HUES64 (cell line): ENCODE data around the gene SLC28A1.
"Not testable (repeated sequence)": the region's sequence is repeated elsewhere in the genome, so short reads cannot be mapped to it uniquely, and the experiment has no call there.

Source experiments
- H3K27ac ChIP-seq: 2 replicates; pipeline ENCODE4 v1.7.0; 2013; ENCODE audit warnings: low read depth, low read length, inconsistent platforms
- H3K27me3 ChIP-seq: 2 replicates; pipeline ENCODE4 v1.6.1; 2013; ENCODE audit warnings: mild to moderate bottlenecking, low read length; ENCODE audit not compliant: insufficient read depth
- H3K36me3 ChIP-seq: 2 replicates; pipeline ENCODE4 v1.6.1; 2013; ENCODE audit warnings: mild to moderate bottlenecking, low read length; ENCODE audit not compliant: insufficient read depth
- H3K4me1 ChIP-seq: 2 replicates; pipeline ENCODE4 v1.6.1; 2013; ENCODE audit warnings: mild to moderate bottlenecking, low read length, moderate library complexity; ENCODE audit not compliant: insufficient read depth
- H3K4me3 ChIP-seq: 2 replicates; pipeline ENCODE4 v1.5.1; 2013; ENCODE audit warnings: mild to moderate bottlenecking, low read length, moderate library complexity
- H3K9ac ChIP-seq: 2 replicates; pipeline ENCODE4 v1.6.1; 2013; ENCODE audit warnings: mild to moderate bottlenecking, low read depth, low read length
- H3K9me3 ChIP-seq: 2 replicates; pipeline ENCODE4 v1.6.1; 2013; ENCODE audit warnings: low read depth, low read length; ENCODE audit not compliant: insufficient read depth
- WGBS: fragments of 150-250, 120-280 bp; methylation state at CpG from one replicate; pipeline ENCODE4 v1.1.7; 2013; ENCODE audit warnings: missing lambda C conversion rate; 5-methylcytosine and 5-hydroxymethylcytosine counted together

Gene SLC28A1

DNA sequence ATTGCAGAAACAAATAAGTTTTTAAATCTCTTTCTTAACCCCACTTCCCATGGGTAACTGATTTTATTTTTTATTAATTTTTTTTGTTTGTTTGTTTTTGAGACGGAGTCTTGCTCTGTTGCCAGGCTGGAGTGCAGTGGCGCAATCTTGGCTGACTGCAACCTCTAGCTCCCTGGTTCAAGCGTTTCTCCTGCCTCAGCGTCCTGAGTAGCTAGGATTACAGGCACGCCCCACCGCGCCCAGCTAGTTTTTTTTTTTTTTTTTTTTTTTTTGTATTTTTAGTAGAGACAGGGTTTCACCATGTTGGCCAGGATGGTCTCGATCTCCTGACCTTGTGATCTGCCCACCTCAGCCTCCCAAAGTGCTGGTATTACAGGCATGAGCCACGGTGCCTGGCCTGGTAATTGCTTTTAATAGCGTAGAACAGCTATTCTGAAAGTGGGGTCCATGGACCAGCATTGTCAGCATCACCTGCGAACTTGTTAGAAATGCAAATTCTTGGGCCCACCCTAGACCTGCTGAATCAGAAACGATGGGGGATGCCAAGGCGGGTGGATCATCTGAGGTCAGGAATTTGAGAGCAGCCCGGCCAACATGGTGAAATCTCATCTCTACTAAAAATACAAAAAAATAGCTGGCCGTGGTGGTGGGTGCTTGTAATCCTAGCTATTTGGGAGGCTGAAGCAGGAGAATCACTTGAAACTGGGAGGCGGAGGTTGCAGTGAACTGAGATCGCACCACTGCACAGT, 40.5 kb downstream of the SLC28A1 start:
- H3K27me3 ChIP-seq, H3K4me1 ChIP-seq, H3K27ac ChIP-seq, H3K36me3 ChIP-seq, H3K9me3 ChIP-seq, H3K4me3 ChIP-seq, H3K9ac ChIP-seq: not testable (repeated sequence)
- WGBS, result 87% methylated on average over 13 of the region's 17 CpGs

DNA sequence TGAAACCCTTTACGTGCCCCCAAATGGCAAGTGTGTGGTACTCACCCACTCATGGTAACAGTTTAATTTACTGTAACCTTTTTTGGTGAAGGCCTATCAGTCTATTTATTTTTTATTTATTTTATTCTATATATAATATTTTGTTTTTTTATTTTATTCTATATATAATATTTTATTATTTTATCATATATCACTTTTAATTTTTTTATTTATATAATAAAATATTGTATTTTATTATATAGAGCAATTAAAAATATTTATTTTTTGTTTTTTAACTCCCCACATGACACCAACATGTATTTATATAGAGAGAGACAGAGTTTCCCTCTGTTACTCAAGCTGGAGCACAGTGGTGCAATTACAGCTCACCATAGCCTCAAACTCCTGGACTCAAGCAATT, 41.4 kb downstream of the SLC28A1 start:
- WGBS, result 92% methylated on average over 1 of the region's 1 CpG
- H3K9ac ChIP-seq, result no peak overlapping the region
- no peaks in the 10 kb centered on the region for H3K4me1 ChIP-seq
- no peak overlapping the region for H3K27ac ChIP-seq
- no peaks in the 10 kb centered on the region for H3K27me3 ChIP-seq
- no peaks in the 10 kb centered on the region for H3K9me3 ChIP-seq
- no peak overlapping the region for H3K4me3 ChIP-seq
- no peaks in the 10 kb centered on the region for H3K36me3 ChIP-seq

DNA sequence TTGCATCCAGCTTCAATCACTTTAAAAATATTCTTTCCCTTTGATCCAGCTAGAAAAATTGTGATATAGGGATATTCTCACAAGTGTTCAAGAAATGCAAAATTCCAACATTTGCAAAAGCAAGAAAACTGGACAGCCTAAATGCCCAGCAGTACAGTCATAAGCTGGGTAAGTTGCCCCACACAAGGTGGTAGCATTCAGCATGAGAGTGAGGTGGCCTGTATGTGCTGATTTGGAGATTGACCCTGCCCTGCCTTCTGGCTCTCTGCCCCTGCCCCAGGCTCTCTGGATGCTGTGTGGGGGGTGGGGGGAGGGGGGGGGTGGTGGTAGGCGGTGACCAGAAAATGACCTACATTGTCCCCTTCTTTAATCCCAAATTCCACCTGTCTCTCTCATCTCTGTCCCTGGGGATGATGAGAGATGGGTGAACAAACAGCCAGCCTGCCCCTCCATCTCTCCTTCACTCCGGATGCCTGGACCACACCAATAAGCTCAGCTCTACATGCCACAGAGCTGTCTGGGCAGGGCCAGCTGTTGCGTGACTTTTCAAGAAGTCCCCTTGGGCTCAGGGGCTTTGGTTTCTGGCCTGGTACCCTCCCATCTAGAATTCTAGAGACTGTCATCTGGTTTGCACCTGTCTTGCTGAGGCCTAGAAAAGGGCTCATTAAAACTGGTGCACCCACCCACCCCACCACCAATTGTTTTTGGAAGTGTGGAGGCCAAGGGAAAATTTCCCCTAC, 42.2 kb downstream of the SLC28A1 start:
- no peaks in the 10 kb centered on the region for H3K9me3 ChIP-seq
- no peaks in the 10 kb centered on the region for H3K36me3 ChIP-seq
- no peak overlapping the region for H3K4me3 ChIP-seq
- no peak overlapping the region for H3K27ac ChIP-seq
- no peak overlapping the region for H3K9ac ChIP-seq
- no peaks in the 10 kb centered on the region for H3K4me1 ChIP-seq
- no peaks in the 10 kb centered on the region for H3K27me3 ChIP-seq
- 94% methylated on average over 2 of the region's 3 CpGs for WGBS

DNA sequence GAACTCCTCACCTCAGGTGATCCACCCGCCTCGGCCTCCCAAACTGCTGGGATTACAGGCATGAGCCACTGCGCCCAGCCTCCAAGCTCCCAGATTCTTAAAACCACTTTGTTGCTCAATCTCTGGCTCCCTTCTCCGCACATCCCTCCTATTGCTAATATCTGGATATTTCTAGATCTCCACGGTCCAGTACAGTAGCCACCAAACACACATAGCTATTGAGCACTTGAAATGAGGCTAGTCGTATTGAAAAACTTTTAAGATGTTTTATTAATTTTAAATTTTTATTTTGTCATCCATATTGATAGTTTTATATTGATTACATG, 44.3 kb downstream of the SLC28A1 start:
- 97% methylated on average over 5 of the region's 6 CpGs for WGBS
- no peaks in the 10 kb centered on the region for H3K27me3 ChIP-seq
- no peak overlapping the region for H3K27ac ChIP-seq
- no peak overlapping the region for H3K9ac ChIP-seq
- no peaks in the 10 kb centered on the region for H3K36me3 ChIP-seq
- H3K4me3 ChIP-seq, result no peak overlapping the region
- no peaks in the 10 kb centered on the region for H3K9me3 ChIP-seq
- no peaks in the 10 kb centered on the region for H3K4me1 ChIP-seq

DNA sequence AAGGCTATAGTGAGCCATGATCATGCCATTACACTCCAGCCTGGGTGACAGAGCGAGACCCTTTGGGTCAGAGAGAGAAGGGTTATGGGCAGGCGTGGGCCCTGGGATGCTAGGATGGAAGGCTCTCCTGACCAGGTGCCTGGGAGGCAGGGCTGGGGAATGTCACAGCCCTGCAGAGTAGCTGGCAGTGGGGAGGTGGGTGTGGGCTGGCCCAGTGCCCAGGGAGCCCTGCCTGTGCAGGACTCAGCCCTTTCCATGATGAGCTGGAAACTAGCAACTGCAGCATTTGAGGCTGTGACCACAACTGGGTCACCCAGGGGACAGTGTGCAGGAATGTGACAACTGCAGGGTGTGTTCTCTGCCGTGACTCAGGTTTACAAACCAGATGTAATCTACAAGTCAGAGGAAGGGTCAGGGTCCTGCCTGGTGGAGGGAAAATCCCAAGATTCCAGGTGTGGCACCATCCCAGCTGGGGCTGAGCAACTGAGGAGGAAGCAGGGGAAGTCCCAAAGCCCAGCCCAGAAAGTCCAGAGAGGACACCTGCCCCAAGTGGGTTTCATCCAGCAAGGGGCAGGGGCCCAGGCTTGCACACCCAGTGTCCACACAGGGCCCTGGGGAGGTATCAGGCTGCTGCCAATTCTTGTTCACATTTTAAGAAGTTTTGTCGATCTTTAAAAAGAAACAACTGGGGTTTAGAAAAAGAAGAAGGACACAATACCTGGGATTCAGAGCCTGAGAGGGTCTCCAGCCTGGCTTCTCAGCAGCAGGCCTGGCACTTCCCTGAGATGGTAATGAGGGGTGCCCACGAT, 45.5 kb downstream of the SLC28A1 start:
- no peaks in the 10 kb centered on the region for H3K9me3 ChIP-seq
- WGBS, result 89% methylated on average over 5 of the region's 5 CpGs
- H3K4me1 ChIP-seq, result no peaks in the 10 kb centered on the region
- H3K9ac ChIP-seq, result no peak overlapping the region
- no peak overlapping the region for H3K27ac ChIP-seq
- no peak overlapping the region for H3K4me3 ChIP-seq
- no peaks in the 10 kb centered on the region for H3K36me3 ChIP-seq
- H3K27me3 ChIP-seq, result no peaks in the 10 kb centered on the region

DNA sequence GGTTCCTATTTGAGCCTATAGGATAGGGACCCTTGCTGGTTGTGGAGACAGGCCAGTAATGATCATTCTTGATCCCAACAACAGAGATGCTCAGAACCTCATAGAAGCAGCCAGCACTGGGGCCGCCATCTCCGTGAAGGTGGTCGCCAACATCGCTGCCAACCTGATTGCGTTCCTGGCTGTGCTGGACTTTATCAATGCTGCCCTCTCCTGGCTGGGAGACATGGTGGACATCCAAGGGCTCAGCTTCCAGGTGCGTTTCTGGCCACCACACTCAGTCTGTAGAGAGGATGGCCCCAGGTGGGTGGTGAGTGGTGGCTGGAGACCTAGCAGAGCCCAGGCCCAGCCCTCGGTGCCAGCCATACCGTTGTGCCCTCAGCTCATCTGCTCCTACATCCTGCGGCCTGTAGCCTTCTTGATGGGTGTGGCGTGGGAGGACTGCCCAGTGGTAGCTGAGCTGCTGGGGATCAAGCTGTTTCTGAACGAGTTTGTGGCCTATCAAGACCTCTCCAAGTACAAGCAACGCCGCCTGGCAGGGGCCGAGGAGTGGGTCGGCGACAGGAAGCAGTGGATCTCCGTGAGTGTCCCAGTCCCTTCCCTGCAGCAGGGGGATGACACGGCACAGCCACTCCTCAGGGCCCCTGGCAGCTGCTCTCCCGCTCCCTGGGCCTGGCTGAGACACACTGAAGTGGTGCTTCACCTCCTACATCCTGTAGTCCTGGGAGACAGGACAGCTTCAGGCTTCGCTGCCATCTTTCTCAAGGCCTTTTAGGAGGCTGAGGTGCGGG, 50.7 kb downstream of the SLC28A1 start:
- no peak overlapping the region for H3K9ac ChIP-seq
- H3K27ac ChIP-seq, result no peak overlapping the region
- H3K36me3 ChIP-seq, result no peaks in the 10 kb centered on the region
- no peaks in the 10 kb centered on the region for H3K4me1 ChIP-seq
- H3K9me3 ChIP-seq, result no peaks in the 10 kb centered on the region
- H3K4me3 ChIP-seq, result no peak overlapping the region
- WGBS, result 86% methylated on average over 21 of the region's 21 CpGs
- H3K27me3 ChIP-seq, result no peaks in the 10 kb centered on the region

DNA sequence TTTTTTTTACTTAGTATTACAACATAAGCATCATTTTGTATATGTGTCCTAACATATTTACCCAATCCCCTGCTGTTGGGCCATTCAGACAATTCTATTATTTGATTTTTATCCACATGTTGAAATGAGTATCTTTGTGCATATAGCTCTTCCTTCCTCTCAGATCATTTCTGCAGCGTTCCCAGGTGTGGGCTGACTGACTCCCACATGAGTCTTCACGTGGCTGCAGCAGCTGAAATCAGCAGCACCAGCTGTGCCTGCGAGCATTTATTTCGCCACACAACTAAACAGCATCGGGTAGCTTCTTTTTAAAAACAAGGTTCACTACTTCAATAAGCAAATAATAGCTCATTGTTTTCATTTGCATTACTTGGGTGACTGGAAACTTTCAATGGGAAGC, 52.7 kb downstream of the SLC28A1 start:
- Histone ChIP-seq H3K4me1 (no peaks in the 10 kb centered on the region), H3K9ac (no peak overlapping the region), H3K36me3 (no peaks in the 10 kb centered on the region), H3K27ac (no peak overlapping the region), H3K9me3 (no peaks in the 10 kb centered on the region), H3K27me3 (no peaks in the 10 kb centered on the region), H3K4me3 (no peak overlapping the region)
- WGBS, result 82% methylated on average over 5 of the region's 5 CpGs

DNA sequence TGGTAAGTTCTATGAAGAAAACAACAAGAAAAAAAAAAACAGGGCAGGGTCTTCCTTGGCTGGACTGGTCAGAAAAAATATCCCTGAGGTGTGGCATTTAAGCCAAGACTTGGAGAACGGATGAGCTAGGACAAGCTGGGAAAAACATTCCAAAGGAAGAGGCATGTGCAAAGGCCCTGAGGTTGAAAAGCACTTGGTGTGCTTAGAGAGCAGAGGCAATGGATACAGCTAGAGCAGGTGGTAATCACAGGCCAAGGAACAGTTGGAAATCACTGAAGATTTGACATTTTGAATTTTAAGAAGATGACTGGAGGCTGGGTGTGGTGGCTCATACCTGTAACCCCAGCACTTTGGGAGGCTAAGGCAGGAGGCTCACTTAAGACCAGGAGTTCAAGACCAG, 54.3 kb downstream of the SLC28A1 start:
- H3K4me3 ChIP-seq, result no peak overlapping the region
- no peaks in the 10 kb centered on the region for H3K36me3 ChIP-seq
- no peak overlapping the region for H3K9ac ChIP-seq
- 90% methylated on average over 1 of the region's 1 CpG for WGBS
- no peaks in the 10 kb centered on the region for H3K9me3 ChIP-seq
- H3K27me3 ChIP-seq, result no peaks in the 10 kb centered on the region
- H3K4me1 ChIP-seq, result no peaks in the 10 kb centered on the region
- H3K27ac ChIP-seq, result no peak overlapping the region

DNA sequence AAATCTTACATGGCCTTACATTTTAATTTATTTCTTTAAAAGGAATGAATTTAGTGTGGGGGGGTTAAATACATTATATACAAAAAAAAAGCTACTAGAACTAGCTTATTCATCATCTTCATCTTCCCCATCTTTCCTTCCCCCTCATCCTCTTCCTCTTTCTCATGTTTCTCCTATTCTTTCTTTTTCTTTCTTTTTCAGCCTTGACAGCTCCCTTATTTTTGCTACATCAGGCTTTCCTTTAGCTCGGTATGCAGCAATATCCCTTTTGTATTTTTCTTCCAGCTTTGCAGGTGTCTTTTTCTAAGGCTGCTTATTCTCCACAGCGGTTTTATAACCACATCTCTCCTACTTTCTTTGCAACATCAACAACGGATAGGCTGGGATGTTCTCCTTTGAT, 55.9 kb downstream of the SLC28A1 start:
- H3K27me3 ChIP-seq, result no peaks in the 10 kb centered on the region
- no peaks in the 10 kb centered on the region for H3K9me3 ChIP-seq
- no peak overlapping the region for H3K27ac ChIP-seq
- H3K9ac ChIP-seq, result no peak overlapping the region
- no peaks in the 10 kb centered on the region for H3K36me3 ChIP-seq
- WGBS, result 64% methylated on average over 3 of the region's 3 CpGs
- no peak overlapping the region for H3K4me3 ChIP-seq
- H3K4me1 ChIP-seq, result no peaks in the 10 kb centered on the region

DNA sequence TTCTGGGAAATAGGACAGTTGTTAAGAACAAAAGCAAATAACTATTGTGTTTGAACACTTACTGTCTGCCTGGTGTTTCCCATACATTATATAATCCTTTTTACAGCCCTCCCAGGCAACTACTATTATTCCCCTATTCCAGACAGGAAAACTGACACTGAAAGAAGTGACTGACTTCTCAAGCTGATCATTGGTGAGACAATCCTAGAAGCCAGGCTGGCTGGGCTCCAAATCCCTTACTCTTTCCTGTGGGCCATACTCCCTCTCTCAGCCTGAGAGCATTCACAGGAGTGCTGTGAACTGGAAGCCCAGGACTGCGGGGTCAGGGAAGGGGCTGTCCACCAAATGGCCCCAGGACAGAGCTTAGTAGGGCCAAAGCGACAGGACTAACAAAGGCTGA, 58.0 kb downstream of the SLC28A1 start:
- no peaks in the 10 kb centered on the region for H3K36me3 ChIP-seq
- no peaks in the 10 kb centered on the region for H3K9me3 ChIP-seq
- H3K4me3 ChIP-seq, result no peak overlapping the region
- H3K27me3 ChIP-seq, result no peaks in the 10 kb centered on the region
- no peaks in the 10 kb centered on the region for H3K4me1 ChIP-seq
- no peak overlapping the region for H3K27ac ChIP-seq
- H3K9ac ChIP-seq, result no peak overlapping the region
- WGBS, result 95% methylated on average over 2 of the region's 2 CpGs

DNA sequence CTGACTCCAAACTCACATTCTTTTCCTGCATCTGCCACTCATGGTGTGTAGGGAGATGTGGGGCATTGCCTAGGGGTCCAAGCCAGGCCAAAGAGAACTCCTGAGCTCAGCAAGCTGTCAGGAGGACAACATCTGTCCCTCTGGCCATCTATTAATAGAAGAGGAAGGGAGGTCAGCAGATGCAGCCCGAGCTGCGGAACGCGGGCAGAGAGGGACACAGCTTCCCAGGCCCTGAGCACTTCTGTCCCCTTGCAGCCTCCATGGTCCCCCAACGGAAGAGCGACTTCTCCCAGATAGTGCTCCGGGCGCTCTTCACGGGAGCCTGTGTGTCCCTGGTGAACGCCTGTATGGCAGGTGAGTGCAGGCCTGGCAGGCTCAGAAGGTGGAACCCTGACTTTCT, 59.8 kb downstream of the SLC28A1 start:
- Histone ChIP-seq H3K9ac (no peak overlapping the region), H3K4me3 (no peak overlapping the region), H3K9me3 (no peaks in the 10 kb centered on the region), H3K4me1 (no peaks in the 10 kb centered on the region), H3K27ac (no peak overlapping the region), H3K36me3 (no peaks in the 10 kb centered on the region), H3K27me3 (no peaks in the 10 kb centered on the region)
- WGBS, result 94% methylated on average over 10 of the region's 10 CpGs
